Measurements from ENCODE around the gene NSD2. TPM values are rescaled to one million over a fixed set of nuclear protein-coding genes. Genes with fewer than 3 reads are reported as not detected.
A peak's percentile ranks its signal among the peaks of the same experiment; 100 is the strongest.
"Not testable (repeated sequence)": the region's sequence is repeated elsewhere in the genome, so short reads cannot be mapped to it uniquely, and the experiment has no call there.

NSD2 gene
- total RNA-seq, 2 donors from 2014 or later, result 30.0 to 38.7 TPM

DNA sequence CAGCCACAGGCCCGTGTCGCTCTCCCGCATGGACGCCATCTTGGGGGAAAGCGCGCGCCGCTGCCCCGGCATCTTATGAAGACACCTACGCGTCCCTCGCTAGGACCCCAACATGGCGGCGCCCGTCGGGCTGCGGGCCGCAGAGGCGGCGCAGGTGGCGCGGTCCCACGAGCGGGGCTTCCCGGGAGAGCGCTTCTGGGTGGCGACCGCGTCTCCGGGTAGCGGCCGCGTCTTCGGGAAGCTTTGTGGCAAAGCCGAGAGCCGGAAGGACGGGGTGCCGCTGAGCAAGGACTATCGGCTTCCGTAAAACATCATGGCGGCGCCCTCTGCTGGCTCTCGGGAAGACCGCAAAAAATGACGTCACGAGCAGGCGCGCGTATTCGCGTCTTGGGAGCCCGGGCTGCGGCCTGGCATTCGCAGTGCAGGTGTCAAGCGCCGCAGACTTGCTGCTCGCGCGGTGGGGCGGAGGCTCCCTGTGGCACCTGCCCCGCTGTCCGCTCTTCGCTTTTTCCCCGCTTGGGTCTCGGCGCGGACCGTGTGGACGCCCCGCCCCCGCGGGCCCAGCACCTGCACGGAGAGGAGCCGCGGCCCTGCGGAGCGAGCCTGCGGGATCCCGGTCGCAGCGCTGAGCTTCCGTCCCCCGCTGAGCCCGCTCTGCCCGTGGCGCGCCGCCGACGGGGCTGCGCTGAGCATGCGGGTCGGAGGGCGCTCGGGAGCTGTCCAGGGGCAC lies 137.9 kb downstream of the NSD2 start, which contains the start of gene NELFA:
NELFA (minus strand) TSS at position 54 of the 730 bp plus-strand sequence; CDS start at position 39, 15 bp downstream.
- intact Hi-C loops (cut with DNase I), result no loop called here
- ATAC-seq, result peak; percentile 95 to 96
- DNase-seq, result peak; percentile 97

- DNase-seq, result peak; percentile 66
- ATAC-seq, result peak; percentile 58 to 62
- intact Hi-C loops (cut with DNase I), result no loop called here
Observed at GRCh38 chr4:2009651-2010233, 138.5 kb downstream of the NSD2 start.

DNA sequence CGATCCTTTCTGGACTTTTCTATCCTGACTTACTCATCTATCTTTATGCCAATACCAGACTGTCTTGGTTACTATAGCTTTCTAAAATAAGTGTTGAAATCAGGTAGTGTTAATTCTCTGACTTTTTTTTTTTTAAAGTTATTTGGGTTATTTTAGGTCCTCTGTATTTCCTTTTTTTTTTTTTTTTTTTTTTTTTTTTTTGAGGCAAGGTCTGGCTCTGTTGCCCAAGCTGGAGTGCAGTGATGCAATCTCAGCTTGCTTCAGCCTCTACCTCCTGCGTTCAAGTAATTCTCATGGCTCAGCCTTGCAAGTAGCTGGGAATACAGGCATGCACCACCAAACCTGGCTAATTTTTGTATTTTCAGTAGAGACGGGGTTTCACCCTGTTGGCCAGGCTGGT lies 140.4 kb downstream of the NSD2 start:
- intact Hi-C loops (cut with DNase I), result no loop called here
- DNase-seq (no peak), ATAC-seq (no peak)

GRCh38 chr4:2015008-2015407 lies 143.8 kb downstream of the NSD2 start:
- DNase-seq (no peak), ATAC-seq (no peak)
- intact Hi-C loops (cut with DNase I), result no loop called here

DNA sequence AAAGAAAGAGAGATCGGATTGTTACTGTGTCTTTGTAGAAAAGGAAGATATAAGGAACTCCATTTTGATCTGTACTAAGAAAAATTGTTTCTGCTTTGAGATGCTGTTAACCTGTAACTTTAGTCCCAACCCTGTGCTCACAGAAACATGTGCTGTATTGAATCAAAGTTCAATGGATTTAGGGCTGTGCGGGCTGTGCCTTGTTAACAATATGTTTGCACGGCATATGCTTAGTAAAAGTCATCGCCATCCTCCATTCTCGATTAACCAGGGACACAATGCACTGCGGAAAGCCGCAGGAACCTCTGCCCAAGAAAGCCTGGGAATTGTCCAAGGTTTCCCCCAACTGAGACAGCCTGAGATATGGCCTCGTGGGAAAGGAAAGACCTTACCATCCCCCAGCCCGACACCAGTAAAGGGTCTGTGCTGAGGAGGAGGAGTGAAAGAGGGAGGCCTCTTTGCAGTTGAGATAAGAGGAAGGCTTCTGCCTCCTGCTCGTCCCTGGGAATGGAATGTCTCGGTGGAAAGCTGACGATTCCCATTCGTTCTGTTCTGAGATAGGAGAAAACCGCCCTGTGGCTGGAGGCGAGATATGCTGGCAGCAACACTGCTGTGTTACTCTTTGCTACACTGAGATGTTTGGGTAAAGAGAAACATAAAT lies 150.3 kb downstream of the NSD2 start:
- ATAC-seq; intact Hi-C loops (cut with DNase I): not testable (repeated sequence)
- peak; percentile 24 for DNase-seq

GRCh38 chr4:2024683-2025082 lies 153.5 kb downstream of the NSD2 start:
- ATAC-seq (no peak), DNase-seq (no peak)
- intact Hi-C loops (cut with DNase I), result no loop called here

- ATAC-seq, result no peak
- intact Hi-C loops (cut with DNase I), result no loop called here
- no peak for DNase-seq
Observed at GRCh38 chr4:2025817-2026216, 154.6 kb downstream of the NSD2 start.

- intact Hi-C loops (cut with DNase I); DNase-seq; ATAC-seq: not testable (repeated sequence)
Observed at GRCh38 chr4:2027120-2027519, 155.9 kb downstream of the NSD2 start.

- DNase-seq; ATAC-seq; intact Hi-C loops (cut with DNase I): not testable (repeated sequence)
Observed at GRCh38 chr4:2031161-2031560, 160.0 kb downstream of the NSD2 start.

Small RNA genes lying within 50 kb of the gene (microRNA-seq; reads per million reads assigned to microRNA genes)
- 0 to 0.54 reads per million in 2 donors for gene MIR943

Other genes with a start within 250 kb of the NSD2 start
- 1 to 10 TPM; 1.3 to 1.6 TPM for gene FAM53A, start 187.1 kb upstream of the NSD2 start, total RNA-seq
- gene SLBP, start 159.1 kb upstream of the NSD2 start, total RNA-seq, result 10 to 100 TPM; 15.8 to 18.2 TPM
- gene TMEM129, start 150.1 kb upstream of the NSD2 start, total RNA-seq, result 10 to 100 TPM; 34.0 to 48.4 TPM
- 1 to 10 TPM; 6.3 to 9.2 TPM for gene TACC3, start 149.9 kb upstream of the NSD2 start, total RNA-seq
- 1 to 10 TPM; 1.6 to 5.4 TPM for gene FGFR3, start 78.1 kb upstream of the NSD2 start, total RNA-seq
- 10 to 100 TPM; 37.2 to 50.5 TPM for gene LETM1, start 15.2 kb upstream of the NSD2 start, total RNA-seq
- gene NELFA, start 137.6 kb downstream of the NSD2 start, total RNA-seq, result 10 to 100 TPM; 12.4 to 17.0 TPM
- 10 to 100 TPM in 1 of 2 donors, 1 to 10 TPM in 1; 8.8 to 12.5 TPM for gene NAT8L, start 187.9 kb downstream of the NSD2 start, total RNA-seq